ENCODE results near the gene USH1G.
"Not testable (repeated sequence)": the region's sequence is repeated elsewhere in the genome, so short reads cannot be mapped to it uniquely, and the experiment has no call there.

USH1G gene

DNA sequence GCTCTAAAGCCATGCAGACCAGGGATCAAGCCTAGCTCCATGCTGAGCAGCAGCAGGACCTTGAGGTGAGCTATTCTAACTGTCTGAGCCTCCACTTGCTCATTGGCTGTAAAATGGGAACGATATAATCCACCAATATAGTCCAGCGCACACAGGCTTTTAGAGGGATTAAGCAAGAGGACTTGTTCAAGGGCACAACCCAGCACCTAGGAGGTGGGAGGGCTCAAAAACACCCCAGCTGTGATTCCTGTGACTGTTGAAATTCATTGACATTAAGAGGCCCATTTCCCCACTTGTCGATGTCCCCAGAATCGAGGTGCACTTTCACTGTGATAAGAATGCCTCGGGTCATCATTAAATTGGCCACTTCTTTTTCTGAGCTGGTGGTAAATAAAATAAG lies 4.1 kb downstream of the USH1G start:
- no peak overlapping the region; a peak in 1 of 22 replicates for H3K4me2 ChIP-seq
- peaks cover 0 to 26% (median 13%) of the 10 kb centered on the region in 10 experiments; a peak in 14 of 20 replicates for H3K4me1 ChIP-seq
- no peak for TF ChIP-seq Cebpa-rat (IDR thresholded peaks at IDR 0.05)
- H3K9ac ChIP-seq, result no peak overlapping the region
- H3K4me3 ChIP-seq, result no peak overlapping the region
- H3K9me3 ChIP-seq (replicated peaks in 1 of 11), result peaks cover 0 to 5% (median 1%) of the 10 kb centered on the region in 11 experiments; a peak in 10 of 22 replicates
- no peak overlapping the region for H3K27ac ChIP-seq
- peaks cover 43 to 56% (median 51%) of the 10 kb centered on the region in 11 experiments for H3K27me3 ChIP-seq
- H4K20me1 ChIP-seq, result peaks cover 0 to 29% (median 5%) of the 10 kb centered on the region in 11 experiments; a peak in 9 of 22 replicates
- H3K36me3 ChIP-seq, result no peaks in the 10 kb centered on the region

DNA sequence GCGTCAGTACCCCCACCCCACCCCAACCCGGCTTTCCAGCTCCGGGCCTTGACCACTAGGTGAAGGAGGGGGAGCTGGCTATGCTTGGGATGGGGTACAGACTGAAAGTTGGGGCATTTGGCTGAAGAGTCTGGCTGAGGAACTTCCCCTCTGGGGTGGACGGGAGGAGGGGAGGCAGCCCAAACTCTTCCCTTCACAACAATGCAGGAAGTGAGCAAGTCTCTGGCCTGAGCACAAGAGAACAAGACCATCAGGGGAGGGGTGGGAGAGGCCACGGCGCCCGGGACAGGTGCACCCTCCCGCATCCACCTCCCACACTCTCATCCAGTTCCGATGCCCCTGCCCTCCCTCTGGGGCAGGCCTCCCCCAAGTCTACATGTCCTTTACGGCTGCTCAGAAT lies 5.6 kb downstream of the USH1G start:
- peak overlapping the region in 2 of 11 experiments; percentile 14 to 38; a peak in 3 of 22 replicates for H3K27ac ChIP-seq
- H4K20me1 ChIP-seq, result peaks cover 0 to 24% (median 4%) of the 10 kb centered on the region in 11 experiments; a peak in 8 of 22 replicates
- peak overlapping the region in 3 of 11 experiments; percentile 18 to 48 (median 25); a peak in 3 of 22 replicates for H3K9ac ChIP-seq
- peaks cover 0 to 20% (median 10%) of the 10 kb centered on the region in 10 experiments; a peak in 13 of 20 replicates for H3K4me1 ChIP-seq
- H3K9me3 ChIP-seq (replicated peaks in 1 of 11), result peaks cover 0 to 13% (median 6%) of the 10 kb centered on the region in 11 experiments; a peak in 10 of 22 replicates
- peak overlapping the region in 5 of 11 experiments; percentile 43 to 81 (median 69); a peak in 11 of 22 replicates for H3K4me2 ChIP-seq
- no peak overlapping the region for H3K4me3 ChIP-seq
- H3K27me3 ChIP-seq, result peaks cover 29 to 41% (median 36%) of the 10 kb centered on the region in 11 experiments
- no peak for TF ChIP-seq Cebpa-rat (IDR thresholded peaks at IDR 0.05)
- H3K36me3 ChIP-seq, result no peaks in the 10 kb centered on the region

DNA sequence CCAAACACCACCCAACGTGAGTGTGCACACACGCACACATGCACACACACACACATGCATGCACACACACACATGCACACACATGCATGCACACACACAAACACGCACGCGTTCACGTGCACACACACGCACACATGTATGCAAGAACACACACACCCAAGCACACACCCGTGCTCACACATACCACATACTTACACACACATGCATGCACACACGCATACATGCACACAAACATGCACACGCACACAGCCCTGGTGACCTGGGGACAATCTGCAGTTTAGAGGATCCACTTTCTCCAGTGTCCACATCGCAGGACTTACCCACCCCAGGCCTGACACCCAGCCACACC lies 6.2 kb downstream of the USH1G start:
- H3K4me1 ChIP-seq, result peaks cover 0 to 20% (median 10%) of the 10 kb centered on the region in 10 experiments; a peak in 13 of 20 replicates
- no peak overlapping the region for H3K27ac ChIP-seq
- H3K9me3 ChIP-seq (replicated peaks in 1 of 11), result peaks cover 0 to 13% (median 6%) of the 10 kb centered on the region in 11 experiments; a peak in 10 of 22 replicates
- no peak for TF ChIP-seq Cebpa-rat (IDR thresholded peaks at IDR 0.05)
- no peaks in the 10 kb centered on the region for H3K36me3 ChIP-seq
- peak overlapping the region in 1 of 11 experiments; percentile 25; a peak in 1 of 22 replicates for H3K9ac ChIP-seq
- H3K4me2 ChIP-seq, result peak overlapping the region in 4 of 11 experiments; percentile 43 to 81 (median 74); a peak in 4 of 22 replicates
- peaks cover 23 to 35% (median 30%) of the 10 kb centered on the region in 11 experiments for H3K27me3 ChIP-seq
- no peak overlapping the region for H3K4me3 ChIP-seq
- H4K20me1 ChIP-seq, result peaks cover 0 to 20% (median 4%) of the 10 kb centered on the region in 11 experiments; a peak in 8 of 22 replicates

DNA sequence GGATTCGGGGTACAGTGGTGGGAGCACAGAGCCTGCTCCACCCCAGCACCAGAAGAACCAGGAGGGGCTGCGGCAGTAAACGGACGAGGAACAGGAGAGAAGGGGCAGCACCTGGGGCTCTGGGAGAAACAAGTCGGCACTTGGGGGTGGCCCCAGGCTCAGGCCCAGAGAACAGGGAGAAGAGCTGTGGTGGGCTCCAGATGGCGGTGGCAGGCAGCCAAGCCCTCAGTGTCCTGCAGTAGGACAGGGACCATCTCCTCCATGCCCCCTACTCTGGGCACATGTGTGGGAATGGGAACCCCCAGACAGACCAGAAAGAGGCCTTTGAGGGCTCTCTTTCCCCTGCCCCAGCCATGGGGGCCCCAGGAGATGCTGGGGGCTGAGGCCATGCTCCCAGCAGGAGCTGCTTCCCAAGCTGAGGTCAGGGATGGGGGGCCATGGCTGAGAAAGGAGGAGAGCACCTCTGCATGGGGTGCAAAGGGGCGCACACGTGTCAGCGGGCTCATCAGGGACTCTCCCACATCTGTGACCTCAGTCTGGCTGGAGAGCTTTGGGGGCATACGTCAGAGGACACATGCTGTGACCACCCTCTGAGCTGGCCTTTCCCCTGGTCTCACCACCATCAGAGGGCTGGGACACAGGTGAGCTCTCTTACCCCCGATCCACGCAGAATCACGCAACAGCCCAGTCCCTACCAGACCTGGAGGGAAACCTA lies 6.8 kb downstream of the USH1G start:
- Histone ChIP-seq H3K4me3 (no peak overlapping the region), H3K9ac (no peak overlapping the region), H4K20me1 (peaks cover 0 to 15% (median 0%) of the 10 kb centered on the region in 11 experiments; a peak in 8 of 22 replicates), H3K9me3 (replicated peaks in 1 of 11) (peaks cover 0 to 13% (median 6%) of the 10 kb centered on the region in 11 experiments; a peak in 10 of 22 replicates), H3K27me3 (peaks cover 18 to 30% (median 25%) of the 10 kb centered on the region in 11 experiments), H3K27ac (no peak overlapping the region), H3K4me2 (no peak overlapping the region), H3K4me1 (peaks cover 0 to 20% (median 10%) of the 10 kb centered on the region in 10 experiments; a peak in 13 of 20 replicates), H3K36me3 (no peaks in the 10 kb centered on the region)
- no peak for TF ChIP-seq Cebpa-rat (IDR thresholded peaks at IDR 0.05)

DNA sequence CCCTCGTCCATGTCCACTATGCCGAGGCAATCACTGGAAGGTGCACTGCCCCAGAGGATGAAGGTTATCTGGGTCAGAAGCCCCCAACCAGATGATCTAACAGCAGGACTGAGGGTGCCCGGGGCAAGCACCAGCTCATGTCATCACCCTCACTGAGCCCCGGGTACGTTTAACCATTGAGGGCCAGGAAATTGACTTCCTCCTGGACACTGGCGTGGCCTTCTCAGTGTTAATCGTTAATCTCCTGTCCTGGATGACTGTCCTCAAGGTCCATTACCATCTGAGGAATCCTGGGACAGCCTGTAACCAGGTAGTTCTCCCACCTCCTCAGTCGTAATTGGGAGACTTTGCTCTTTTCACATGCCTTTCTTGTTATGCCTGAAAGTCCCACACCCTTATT lies 11.6 kb downstream of the USH1G start:
- H3K9me3 ChIP-seq (replicated peaks in 1 of 11), result peaks cover 4 to 23% (median 13%) of the 10 kb centered on the region in 11 experiments; a peak in 15 of 22 replicates
- H4K20me1 ChIP-seq, H3K27ac ChIP-seq, H3K4me2 ChIP-seq, H3K4me1 ChIP-seq, H3K4me3 ChIP-seq, H3K36me3 ChIP-seq, H3K9ac ChIP-seq, H3K27me3 ChIP-seq: not testable (repeated sequence)

DNA sequence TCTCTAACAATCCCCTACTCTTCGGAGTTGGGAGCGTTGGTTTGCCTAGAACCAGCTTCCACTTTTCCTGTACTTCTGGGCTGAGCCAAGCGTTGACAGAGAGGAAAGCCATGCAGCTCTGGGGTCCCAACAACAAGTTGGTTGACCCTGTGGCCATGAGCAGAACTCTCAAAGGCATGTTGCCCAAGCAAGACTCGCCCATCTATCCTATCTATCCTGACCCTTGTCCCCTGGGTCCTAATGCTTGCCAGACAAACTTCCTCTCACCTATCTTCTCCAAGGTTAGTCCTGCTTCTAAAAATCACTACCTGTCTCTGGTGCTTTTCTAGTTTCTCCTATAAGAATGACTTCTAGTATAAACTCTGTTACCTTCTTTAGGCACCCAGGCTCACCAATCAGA lies 14.0 kb downstream of the USH1G start:
- not testable (repeated sequence) for H3K36me3 ChIP-seq, H3K4me2 ChIP-seq, H3K27me3 ChIP-seq, H3K9ac ChIP-seq, H3K27ac ChIP-seq, H3K4me3 ChIP-seq, H4K20me1 ChIP-seq, H3K4me1 ChIP-seq
- peaks cover 4 to 20% (median 14%) of the 10 kb centered on the region in 11 experiments; a peak in 15 of 22 replicates for H3K9me3 ChIP-seq (replicated peaks in 1 of 11)

DNA sequence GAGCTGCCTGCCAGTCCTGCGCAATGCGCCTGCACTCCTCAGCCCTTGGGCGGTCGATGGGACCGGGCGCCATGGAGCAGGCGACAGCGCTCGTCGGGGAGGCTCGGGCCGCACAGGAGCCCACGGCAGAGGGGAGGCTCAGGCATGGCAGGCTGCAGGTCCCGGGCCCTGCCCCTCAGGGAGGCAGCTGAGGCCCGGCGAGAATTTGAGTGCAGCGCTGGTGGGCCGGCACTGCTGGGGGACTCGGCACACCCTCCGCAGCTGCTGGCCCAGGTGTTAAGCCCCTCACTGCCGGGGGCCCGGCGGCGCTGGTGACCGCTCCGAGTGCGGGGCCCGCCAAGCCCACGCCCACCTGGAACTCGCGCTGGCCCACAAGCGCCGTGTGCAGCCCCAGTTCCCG lies 16.0 kb downstream of the USH1G start:
- Histone ChIP-seq H3K4me1 (peaks cover 0 to 11% (median 7%) of the 10 kb centered on the region in 10 experiments; a peak in 14 of 20 replicates), H3K27ac (no peak overlapping the region), H3K36me3 (no peaks in the 10 kb centered on the region), H3K9ac (no peak overlapping the region), H3K4me3 (no peak overlapping the region), H3K27me3 (no peaks in the 10 kb centered on the region), H4K20me1 (no peaks in the 10 kb centered on the region), H3K9me3 (replicated peaks in 1 of 11) (peaks cover 0 to 14% (median 7%) of the 10 kb centered on the region in 11 experiments; a peak in 14 of 22 replicates), H3K4me2 (no peak overlapping the region)
- no peak for TF ChIP-seq Cebpa-rat (IDR thresholded peaks at IDR 0.05)

DNA sequence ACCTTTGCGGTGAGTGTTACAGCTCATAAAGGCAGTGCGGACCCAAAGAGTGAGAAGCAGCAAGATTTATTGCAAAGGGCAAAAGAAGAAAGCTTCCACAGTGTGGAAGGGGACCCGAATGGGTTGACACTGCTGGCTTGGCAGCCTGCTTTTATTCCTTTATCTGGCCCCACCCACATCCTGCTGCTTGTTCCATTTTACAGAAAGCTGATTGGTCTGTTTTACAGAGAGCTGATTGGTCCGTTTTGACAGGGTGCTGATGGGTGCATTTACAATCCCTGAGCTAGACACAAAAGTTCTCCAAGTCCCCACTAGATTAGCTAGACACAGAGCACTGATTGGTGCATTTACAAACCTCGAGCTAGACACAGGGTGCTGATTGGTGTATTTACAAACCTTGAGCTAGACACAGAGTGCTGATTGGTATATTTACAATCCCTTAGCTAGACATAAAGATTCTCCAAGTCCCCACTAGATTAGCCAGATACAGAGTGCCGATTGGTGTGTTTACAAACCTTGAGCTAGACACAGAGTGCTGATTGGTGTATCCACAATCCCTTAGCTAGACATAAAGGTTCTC lies 16.8 kb downstream of the USH1G start:
- H4K20me1 ChIP-seq, H3K27me3 ChIP-seq, H3K27ac ChIP-seq, H3K36me3 ChIP-seq, H3K9ac ChIP-seq, H3K4me3 ChIP-seq, H3K4me2 ChIP-seq: not testable (repeated sequence)
- Histone ChIP-seq H3K4me1 (peaks cover 0 to 18% (median 14%) of the 10 kb centered on the region in 10 experiments; a peak in 14 of 20 replicates), H3K9me3 (replicated peaks in 1 of 11) (peaks cover 0 to 14% (median 7%) of the 10 kb centered on the region in 11 experiments; a peak in 14 of 22 replicates)

DNA sequence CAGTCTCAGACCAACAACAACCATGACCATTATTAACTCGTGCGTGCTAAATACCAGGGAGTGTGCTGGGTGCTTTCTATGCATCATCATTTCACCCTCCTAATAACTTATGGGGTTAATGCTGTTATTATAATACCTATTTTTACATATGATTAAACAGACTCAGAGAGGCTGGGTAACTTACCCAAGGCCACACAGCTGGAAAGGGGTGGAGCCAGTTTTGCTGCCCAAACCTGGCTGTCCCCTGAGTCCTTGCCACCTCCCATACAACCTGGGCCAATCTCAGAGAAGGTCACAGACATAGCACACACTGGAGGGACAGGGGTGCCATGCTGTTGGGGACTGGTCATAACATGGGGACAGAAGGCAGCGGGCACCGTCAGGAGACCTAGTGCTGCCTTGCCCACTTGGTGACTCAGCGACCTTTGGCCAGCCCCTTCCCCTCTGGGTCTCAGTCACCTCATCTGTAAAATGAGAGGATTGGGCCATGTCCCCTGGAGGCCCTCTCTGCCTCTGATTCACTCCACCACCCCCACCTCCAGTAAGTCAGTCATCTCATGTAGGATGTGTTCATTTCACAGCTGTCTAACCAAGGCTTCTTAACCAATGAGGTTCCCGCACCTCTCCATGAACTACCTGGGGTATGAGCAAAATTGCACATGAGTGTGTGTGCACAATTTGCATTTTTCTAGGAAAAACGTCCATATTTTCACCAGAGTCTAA lies 18.2 kb downstream of the USH1G start:
- Histone ChIP-seq H3K27ac (no peak overlapping the region), H3K4me3 (no peak overlapping the region), H3K27me3 (no peaks in the 10 kb centered on the region), H3K4me2 (no peak overlapping the region), H3K9ac (no peak overlapping the region), H3K36me3 (no peaks in the 10 kb centered on the region), H3K9me3 (replicated peaks in 1 of 11) (peaks cover 0 to 14% (median 7%) of the 10 kb centered on the region in 11 experiments; a peak in 14 of 22 replicates), H4K20me1 (no peaks in the 10 kb centered on the region), H3K4me1 (peaks cover 0 to 21% (median 14%) of the 10 kb centered on the region in 10 experiments; a peak in 14 of 20 replicates)
- no peak for TF ChIP-seq Cebpa-rat (IDR thresholded peaks at IDR 0.05)

All from BLaER1 treated with 17β-estradiol and CSF1 and Interleukin-3, amounts not matched to agents 10 nM and 100 nM (cell line).